Stimulated activated CD4-positive, alpha-beta T cell treated with anti-CD3 and anti-CD28 coated beads, TNF-alpha, amount 100 ng/mL, for 1 hour (primary cell): Measurements from ENCODE around the gene GABRG3.

ENCODE experiments used
- DNase-seq, 3 donors: peaks; one replicate each; pipeline ENCODE4 v3.0.0-alpha.2; 2020; ENCODE audit warnings: low read depth in 3 of 3, low spot score in 1 of 3

GABRG3 gene

GRCh38 chr15:27550635-27551034 lies 579.7 kb downstream of the GABRG3 start:
- no peak for DNase-seq

GRCh38 chr15:27561816-27562215 lies 590.8 kb downstream of the GABRG3 start:
- DNase-seq = no peak

GRCh38 chr15:27563765-27564370 lies 592.9 kb downstream of the GABRG3 start:
- DNase-seq = no peak

GRCh38 chr15:27564656-27565055 lies 593.7 kb downstream of the GABRG3 start:
- no peak for DNase-seq

GRCh38 chr15:27570746-27571145 lies 599.8 kb downstream of the GABRG3 start:
- DNase-seq = no peak

- no peak for DNase-seq
Measured at GRCh38 chr15:27573805-27574485, 603.0 kb downstream of the GABRG3 start.

- DNase-seq = no peak
Measured at GRCh38 chr15:27574541-27575054, 603.6 kb downstream of the GABRG3 start.

- DNase-seq = no peak
Measured at GRCh38 chr15:27575521-27575920, 604.5 kb downstream of the GABRG3 start.

- DNase-seq = no peak
Measured at GRCh38 chr15:27576576-27576975, 605.6 kb downstream of the GABRG3 start.

- no peak for DNase-seq
Measured at GRCh38 chr15:27579738-27580137, 608.8 kb downstream of the GABRG3 start.

GRCh38 chr15:27582726-27583410 lies 611.9 kb downstream of the GABRG3 start:
- DNase-seq = no peak

GRCh38 chr15:27583651-27584050 lies 612.7 kb downstream of the GABRG3 start:
- DNase-seq = no peak

- no peak for DNase-seq
Measured at GRCh38 chr15:27585041-27585640, 614.2 kb downstream of the GABRG3 start.

GRCh38 chr15:27587810-27588209 lies 616.8 kb downstream of the GABRG3 start:
- no peak for DNase-seq

GRCh38 chr15:27589260-27589659 lies 618.3 kb downstream of the GABRG3 start:
- no peak for DNase-seq

GRCh38 chr15:27589782-27590181 lies 618.8 kb downstream of the GABRG3 start:
- no peak for DNase-seq
